NCI-H524 treated with DMSO at 0.1 percent for 48 hours (cell line): Measurements from ENCODE around the gene PLBD1.

Experiments
- DNase-seq: peaks from one replicate; lab custom pipeline; 2025; lab: John Stamatoyannopoulos, UW

The PLBD1 gene

DNA sequence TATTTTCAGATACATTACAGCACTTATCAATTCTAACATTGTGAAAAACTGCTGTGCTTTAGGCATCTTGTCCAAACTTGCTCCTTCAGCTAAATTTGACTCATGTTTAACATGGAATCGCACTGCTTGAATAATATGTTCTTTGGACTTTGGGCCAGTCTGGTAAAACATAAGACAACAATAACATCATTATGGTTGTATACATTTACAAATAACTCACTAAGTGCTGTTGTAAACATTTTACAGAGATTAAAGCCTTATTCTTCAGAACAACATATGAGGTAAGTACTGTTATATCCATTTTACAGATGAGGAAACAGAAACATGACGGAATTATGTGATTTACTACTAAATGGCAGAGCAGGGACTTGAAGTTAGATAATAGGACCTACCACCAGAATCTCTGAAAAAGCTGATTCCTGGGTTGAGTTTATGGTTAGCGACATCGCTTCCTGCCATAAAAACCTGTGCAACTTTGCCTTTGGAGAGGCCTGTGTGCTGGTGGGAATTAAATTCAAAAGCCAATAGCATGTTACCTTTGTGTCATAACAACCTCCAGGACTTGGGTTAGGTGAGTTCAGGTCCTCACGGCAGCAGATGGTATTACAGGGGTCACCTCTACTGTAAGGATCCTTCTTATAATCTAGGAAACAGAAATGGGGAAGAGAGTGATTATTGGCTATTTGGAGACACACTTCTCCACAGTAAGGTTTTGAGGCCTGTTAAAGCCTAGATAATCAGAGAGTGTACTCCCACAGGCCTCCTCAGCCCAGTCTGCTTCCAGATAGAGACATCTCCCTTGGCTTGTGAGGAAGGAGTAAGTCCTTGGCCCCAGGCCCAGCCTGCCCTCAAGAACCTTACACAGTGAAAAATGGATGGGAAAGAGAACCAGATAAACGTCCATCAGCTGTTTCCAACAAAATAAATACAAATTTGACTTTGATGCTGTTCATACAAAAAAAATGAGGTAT is 61.8 kb downstream of the PLBD1 start:
- DNase-seq, result no peak

DNA sequence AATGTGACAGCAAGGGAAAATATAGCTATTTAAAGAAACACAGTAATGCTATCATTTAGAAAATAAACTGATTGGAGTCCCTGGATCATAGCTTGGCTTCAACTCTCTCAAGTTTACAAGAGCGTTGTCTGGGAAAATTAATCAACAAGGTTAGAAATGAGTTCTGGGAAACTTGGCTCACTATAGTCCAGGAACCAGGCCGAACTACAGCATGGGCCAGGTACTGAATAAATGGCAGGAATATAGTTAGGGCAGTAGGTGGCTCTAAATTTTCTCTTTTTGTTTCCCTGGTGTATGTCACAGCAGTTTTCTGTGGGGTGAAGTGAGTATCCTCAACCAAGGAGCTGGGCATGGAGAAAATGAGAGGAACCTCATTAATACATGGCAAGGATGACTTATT is 72.4 kb downstream of the PLBD1 start:
- DNase-seq, result no peak

DNA sequence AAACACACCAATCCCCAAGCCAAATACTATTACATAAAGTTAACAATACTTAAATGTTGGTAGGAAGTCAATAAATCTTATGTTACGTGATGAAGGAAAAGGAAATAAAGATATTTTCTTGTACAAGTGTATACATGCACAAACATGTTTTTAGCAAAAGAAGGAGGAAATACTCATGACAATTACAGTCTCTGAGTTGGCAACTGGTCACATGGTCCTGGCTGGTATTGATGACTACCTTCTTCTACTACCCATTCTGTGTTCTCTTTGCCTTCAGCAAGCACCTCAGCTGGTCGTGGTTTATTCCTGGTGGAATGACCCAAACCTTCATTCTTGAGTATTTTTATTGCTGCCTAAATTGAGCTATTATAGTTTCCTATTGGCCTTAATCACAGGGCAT is 84.8 kb downstream of the PLBD1 start:
- DNase-seq, result no peak

DNA sequence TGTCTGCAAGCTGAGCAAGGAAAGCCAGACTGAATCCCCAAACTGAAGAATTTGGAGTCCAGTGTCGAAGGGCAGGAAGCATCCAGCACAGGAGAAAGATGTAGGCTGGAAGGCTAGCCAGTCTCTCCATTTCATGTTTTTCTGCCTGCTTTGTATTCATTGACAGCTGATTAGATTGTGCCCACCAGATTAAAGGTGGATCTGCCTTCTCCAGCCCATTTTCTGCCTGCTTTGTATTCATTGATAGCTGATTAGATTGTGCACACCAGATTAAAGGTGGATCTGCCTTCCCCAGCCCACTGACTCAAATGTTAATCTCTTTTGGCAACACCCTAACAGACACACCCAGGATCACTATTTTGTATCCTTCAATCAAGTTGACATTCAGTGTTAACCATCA is 85.3 kb downstream of the PLBD1 start:
- no peak for DNase-seq

DNA sequence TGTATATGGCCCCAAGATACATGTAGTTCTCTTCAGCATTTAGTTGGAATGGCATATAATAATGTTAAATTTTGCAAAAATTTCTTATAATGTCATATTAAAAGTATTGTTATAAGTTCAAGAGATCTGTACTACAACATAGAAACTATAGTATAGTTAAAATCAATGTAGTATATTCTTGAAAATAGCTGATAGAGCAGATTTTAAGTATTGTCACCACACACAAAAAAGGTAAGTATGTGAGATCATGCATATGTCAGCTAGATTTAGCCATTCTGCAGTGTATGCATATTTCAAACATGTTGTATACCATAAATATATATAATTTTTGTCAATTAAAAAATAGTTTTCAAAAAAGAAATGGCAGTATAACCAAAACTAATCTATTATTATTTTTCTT is 86.5 kb downstream of the PLBD1 start:
- no peak for DNase-seq

DNA sequence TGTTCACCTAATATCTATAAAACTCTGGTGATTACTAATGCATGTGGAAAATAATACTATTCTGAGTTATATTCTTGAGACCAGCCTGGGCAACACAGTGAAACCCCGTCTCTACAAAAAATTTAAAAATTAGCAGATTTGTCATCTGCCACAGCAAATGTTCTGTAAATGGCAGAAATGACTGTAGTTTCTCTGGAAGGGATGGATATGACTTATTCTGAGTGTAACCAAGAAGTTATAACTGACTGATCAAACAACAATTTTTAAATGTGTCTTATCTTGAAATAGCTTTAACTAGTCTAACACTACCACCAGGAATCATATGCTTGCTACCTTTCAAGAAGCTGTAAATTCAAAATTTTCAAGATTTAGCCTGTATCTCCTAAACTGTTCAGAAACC is 88.7 kb downstream of the PLBD1 start:
- no peak for DNase-seq

DNA sequence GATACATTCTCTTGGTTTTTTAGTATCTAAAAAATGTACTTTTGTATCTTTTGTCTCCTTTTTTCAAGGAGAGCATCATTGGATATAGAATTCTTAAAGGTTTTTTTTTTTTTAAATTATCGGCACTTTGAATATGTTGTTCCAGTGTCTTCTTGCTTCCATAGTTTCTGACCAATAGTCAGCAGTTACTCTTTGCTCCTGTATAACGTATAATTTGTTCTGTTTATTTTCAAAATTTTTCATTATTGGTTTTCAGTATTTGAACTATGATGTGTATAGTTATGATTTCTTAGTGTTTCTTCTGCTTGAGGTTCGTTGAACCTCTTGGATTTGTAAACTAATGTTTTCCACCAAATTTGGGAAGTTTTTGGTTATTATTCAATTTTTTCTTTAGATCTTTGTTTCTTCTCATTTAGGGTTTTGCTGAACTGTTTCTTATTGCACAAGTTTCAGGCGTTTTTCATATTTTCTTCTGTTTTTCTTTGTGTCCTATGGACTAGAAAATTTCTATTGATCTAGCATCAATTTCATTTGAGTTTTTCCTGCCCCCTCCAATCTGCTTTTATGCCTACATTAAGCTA is 93.9 kb downstream of the PLBD1 start:
- DNase-seq, result no peak

DNA sequence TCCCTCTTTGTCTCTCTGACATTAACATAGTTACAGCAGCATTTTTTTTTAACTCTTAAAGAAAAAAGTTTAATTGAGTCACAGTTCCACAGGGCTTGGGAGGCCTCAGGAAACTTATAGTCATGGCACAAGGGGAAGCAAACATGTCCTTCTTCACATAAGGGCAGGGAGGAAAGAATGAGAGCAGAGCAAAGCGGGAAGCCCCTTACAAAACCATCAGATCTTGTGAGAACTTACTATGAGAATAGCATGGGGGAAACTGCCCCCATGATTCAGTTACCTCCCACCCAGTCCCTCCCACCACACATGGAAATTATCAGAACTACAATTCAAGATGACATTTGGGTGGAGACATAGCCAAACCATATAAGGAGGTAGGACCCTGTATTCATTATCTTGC is 96.2 kb downstream of the PLBD1 start:
- no peak for DNase-seq

DNA sequence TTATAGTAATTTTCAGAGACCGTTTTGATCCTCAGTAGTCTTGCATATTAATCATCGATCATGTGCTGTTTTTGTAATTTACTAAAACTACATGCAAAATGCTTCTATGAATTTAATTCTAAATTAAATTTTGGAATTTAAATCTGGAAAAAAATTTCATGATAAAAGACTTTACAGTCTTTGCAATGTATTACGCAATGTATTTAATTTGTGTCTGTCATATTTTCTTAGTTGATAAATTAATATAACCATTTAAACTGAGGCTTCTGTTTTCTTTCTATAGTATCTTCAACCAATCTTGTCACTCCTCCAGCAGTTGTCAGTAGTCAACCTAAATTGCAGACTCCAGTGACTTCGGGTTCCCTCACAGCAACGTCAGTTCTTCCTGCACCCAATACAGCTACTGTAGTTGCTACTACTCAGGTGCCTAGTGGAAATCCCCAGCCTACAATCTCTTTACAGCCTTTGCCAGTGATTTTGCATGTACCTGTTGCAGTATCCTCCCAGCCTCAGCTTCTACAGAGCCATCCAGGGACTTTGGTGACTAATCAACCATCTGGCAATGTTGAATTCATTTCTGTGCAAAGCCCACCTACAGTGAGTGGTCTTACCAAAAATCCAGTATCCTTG is 107.4 kb downstream of the PLBD1 start:
- no peak for DNase-seq

DNA sequence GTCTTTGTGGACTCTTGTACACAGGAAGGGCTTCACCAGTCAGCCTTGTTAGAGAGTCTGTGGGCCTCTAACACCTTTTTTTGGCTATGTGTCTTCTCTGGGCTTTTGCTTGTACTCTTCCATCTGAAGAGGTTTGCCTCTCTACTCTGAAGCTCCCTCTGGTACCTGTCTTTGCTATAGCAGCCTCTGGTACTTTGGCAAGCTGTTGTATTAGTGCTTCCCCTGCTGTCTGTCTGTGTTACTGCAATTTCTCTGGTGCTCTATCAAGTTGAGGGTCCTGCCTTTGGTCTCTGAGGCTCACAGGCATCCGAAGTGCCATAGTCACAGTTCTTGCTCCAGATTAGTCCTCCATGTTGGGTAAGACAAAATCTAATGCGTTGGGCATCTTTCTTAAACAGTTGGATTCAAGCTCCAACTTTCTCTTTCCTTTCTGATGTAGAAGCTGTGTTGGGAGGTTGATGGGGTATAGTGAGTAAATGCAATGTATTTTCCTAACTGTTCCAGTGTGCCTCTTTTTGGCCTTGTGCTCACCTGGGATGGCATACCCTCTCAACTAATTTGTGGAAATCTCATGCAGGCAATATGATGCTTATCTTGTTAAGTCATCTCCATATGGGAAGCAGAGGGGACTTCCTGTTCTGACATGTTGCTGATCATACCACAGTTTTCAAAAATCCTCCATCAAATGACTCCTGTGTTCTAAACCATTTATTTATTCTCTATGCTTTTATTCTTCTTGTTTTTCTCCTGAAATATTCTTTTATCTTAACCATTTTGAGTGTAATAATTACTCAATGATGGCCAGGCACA is 113.4 kb downstream of the PLBD1 start:
- DNase-seq, result peak; percentile 8
